ENCODE results near the gene CBLIF. TPM values are rescaled to one million over a fixed set of nuclear protein-coding genes. Genes with fewer than 3 reads are reported as not detected.

CBLIF gene
- total and polyA plus RNA-seq, 2 of the 8 experiments (the other 6 are each of a cell fraction or from before 2014, with no cell fraction given), result not detected

DNA sequence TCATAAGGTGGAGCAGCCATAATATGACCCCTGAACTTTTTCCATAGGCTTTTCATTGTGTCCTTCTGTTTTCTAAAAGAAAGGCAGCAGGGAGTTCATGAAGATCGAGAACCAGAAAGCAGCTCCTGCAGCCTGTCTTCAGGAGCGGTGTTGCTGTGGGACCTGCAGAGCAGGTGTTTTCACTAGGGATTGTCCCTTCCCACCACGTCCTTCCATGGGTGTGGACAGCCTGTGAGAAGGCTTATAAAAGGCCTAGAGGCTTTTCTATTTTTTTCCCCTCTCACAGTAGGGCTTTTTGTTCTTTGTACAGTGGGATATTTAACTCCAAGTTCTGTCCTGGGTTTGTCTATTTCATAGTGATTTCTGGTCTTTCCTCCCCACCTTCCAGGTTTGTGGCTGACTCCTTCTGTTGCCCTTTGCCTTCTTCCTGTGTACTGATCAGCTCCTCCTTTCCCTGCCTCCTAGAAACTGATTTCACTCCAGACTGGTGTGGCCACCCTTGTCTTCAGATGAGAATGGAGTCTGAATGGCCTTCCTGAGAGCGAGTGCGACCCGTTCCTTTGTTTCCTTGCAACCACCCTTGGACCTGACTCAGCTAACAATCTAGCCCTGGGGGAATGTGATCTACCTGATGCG, 44.8 kb downstream of the CBLIF start:
- H3K4me2 ChIP-seq (ENCODE audit: insufficient read depth in 1 of 2, low read depth in 2 of 2, low read length in 2 of 2), result no peak overlapping the region
- H2AFZ ChIP-seq (ENCODE audit: low read length), result no peak overlapping the region
- H3K79me1 ChIP-seq (ENCODE audit: low read depth, low read length), result no peaks in the 10 kb centered on the region
- H2BK5ac ChIP-seq (ENCODE audit: low read depth, low read length), result no peak overlapping the region
- WGBS, 2 experiments (ENCODE audit: extremely low coverage in 1 of 2, insufficient coverage in 1 of 2, insufficient read length in 1 of 2, insufficient replicate concordance in 2 of 2, low coverage in 1 of 2, low lambda C conversion rate in 2 of 2, missing lambda C conversion rate in 1 of 2), result 81% methylated on average over 7 of the region's 7 CpGs; no CpG with 5 or more reads in 1 of the 2 experiments
- no peaks in the 10 kb centered on the region for H3K9me3 ChIP-seq (ENCODE audit: insufficient read depth in 2 of 2, low read depth in 1 of 2, low read length in 1 of 2)
- H3K36me3 ChIP-seq (ENCODE audit: control insufficient read depth in 2 of 4, insufficient read depth in 4 of 4, low read length in 3 of 4), result peaks cover 8 to 35% (median 24%) of the 10 kb centered on the region in 4 experiments; a peak in 7 of 8 replicates
- H3K14ac ChIP-seq (ENCODE audit: insufficient read length), result no peak overlapping the region
- H3K9ac ChIP-seq (replicated peaks in 1 of 4; ENCODE audit: extremely low read depth in 1 of 4, low read depth in 3 of 4, low read length in 3 of 4), result no peak overlapping the region
- no peak overlapping the region for H2BK15ac ChIP-seq (ENCODE audit: low read length)
- no peak overlapping the region for H3K4me3 ChIP-seq (ENCODE audit: extremely low read depth in 1 of 4, insufficient read depth in 2 of 4, low read depth in 3 of 4, low read length in 4 of 4)
- H2BK120ac ChIP-seq (replicated peaks; ENCODE audit: low read depth, low read length), result no peak overlapping the region
- no peaks in the 10 kb centered on the region for H3K79me2 ChIP-seq (ENCODE audit: control insufficient read depth in 1 of 2, insufficient read depth in 2 of 2, low read length in 2 of 2)
- H4K5ac ChIP-seq (ENCODE audit: insufficient read length, low read depth, low read length), result no peak overlapping the region
- ChIA-PET POLR2A (ENCODE audit: partially characterized antibody) (interaction anchor here (2.0 to 2.1 kb wide), 2 partner anchors 9 to 44 kb away, joined by 6 to 8 read pairs; partner anchors contain the start of genes MRPL16 and STX3), CTCF (ENCODE audit: partially characterized antibody) (interaction anchor here (0.9 to 5.1 kb wide), 3 partner anchors 12 to 45 kb away, joined by 3 to 48 read pairs (median 7); partner anchors contain the start of gene STX3)
- no peak overlapping the region for H2BK12ac ChIP-seq (ENCODE audit: low read depth, low read length)
- H3K23me2 ChIP-seq (ENCODE audit: low read depth, low read length), result no peaks in the 10 kb centered on the region
- no peaks in the 10 kb centered on the region for H3K4me1 ChIP-seq (replicated peaks in 1 of 4; ENCODE audit: control insufficient read depth in 3 of 4, insufficient read depth in 4 of 4, low read length in 3 of 4)
- H2BK20ac ChIP-seq (ENCODE audit: low read length), result no peak overlapping the region
- no peaks in the 10 kb centered on the region for H3K27me3 ChIP-seq (replicated peaks in 1 of 4; ENCODE audit: control insufficient read depth in 3 of 4, extremely low read depth in 1 of 4, insufficient read depth in 3 of 4, low read length in 3 of 4)
- FAIRE-seq, result no peak
- no peak overlapping the region for H3K18ac ChIP-seq (ENCODE audit: extremely low read depth, low read length)
- H4K8ac ChIP-seq (ENCODE audit: extremely low read depth, insufficient read depth, low read length), result no peak overlapping the region
- H4K91ac ChIP-seq (replicated peaks; ENCODE audit: insufficient read length, low read length), result no peak overlapping the region
- no peak overlapping the region for H3K23ac ChIP-seq (ENCODE audit: insufficient read length)
- TF ChIP-seq ZNF274 (IDR thresholded peaks at IDR 0.05; ENCODE audit: borderline replicate concordance, extremely low read depth, low read length) (no peak), JUN (IDR thresholded peaks at IDR 0.05; ENCODE audit: low read depth, low read length) (no peak), NANOG (IDR thresholded peaks at IDR 0.05; ENCODE audit: insufficient read depth, low read depth, low read length, poor library complexity, severe bottlenecking) (no peak)
- H3K4ac ChIP-seq (replicated peaks; ENCODE audit: insufficient read length, low read depth, low read length), result no peak overlapping the region
- H3K56ac ChIP-seq (replicated peaks; ENCODE audit: insufficient read length, low read depth, low read length), result no peak overlapping the region
- no peak overlapping the region for H3K27ac ChIP-seq (ENCODE audit: low read depth, low read length)
- H4K20me1 ChIP-seq (replicated peaks in 1 of 2; ENCODE audit: control insufficient read depth in 1 of 2, insufficient read depth in 2 of 2, low read length in 2 of 2), result peaks cover 0 to 3% of the 10 kb centered on the region in 2 experiments
- no peak overlapping the region for H2AK5ac ChIP-seq (ENCODE audit: low read depth, low read length)
- DNase-seq (ENCODE audit: low read depth in 1 of 2, low spot score in 2 of 2), result no peak

All from H1 (cell line).